ELR (cell line): ENCODE measurements around the gene PTX4.

Source experiments
- DNase-seq: peaks from one replicate; pipeline ENCODE4 v3.0.0-alpha.2; 2015; ENCODE audit warnings: low read depth

The PTX4 gene

DNA sequence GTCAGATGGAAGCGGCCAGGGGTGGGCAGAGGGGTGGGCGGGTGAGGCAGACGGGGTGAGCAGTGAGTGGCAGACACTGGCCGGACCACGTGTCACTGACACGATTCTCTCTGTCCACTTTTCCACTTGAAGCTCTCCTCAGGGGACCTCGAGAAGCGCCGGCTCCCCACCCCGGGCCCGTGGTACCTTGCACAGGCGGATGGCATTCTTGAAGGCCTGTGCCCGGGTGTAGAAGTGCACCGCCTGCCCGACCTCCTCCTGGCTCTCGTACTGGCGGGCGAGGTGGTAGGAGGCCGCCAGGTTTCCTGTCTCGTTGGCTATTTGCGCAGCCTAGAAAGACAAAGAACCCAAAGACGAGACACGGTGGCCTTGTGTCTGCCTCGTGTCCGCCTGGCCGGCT is 35.6 kb upstream of the PTX4 start:
- DNase-seq: no peak

DNA sequence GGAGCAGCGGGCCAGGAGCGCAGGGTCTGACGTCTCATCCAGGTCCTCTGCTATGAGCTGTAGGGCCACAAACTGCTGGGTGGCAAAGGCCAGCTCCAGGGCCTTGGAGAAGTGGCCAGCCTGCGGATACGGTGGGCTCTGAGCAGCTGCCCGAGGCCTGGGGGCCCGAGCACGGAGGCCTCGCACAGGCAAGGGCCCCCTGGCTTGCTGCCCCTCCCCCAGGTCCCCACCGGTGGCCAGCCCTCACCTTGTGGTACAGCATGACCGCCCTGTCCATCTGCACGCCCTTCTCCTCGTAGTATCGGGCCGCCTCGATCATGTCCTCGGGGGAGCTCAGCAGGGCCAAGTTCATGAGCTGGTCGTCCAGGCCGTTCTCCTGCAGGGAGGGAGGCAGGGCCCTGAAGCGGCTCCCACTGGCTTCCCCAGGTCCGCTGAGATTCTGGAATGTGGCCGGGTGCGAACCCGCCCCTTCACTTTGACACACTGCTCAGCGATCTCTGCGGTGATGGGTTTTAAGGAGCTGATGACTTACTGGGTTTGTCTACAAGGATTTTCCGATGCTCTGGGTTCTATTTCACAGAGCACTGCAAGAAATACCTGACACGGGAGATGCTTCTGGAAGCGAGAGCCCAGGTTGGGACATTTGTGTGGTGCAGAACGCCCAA is 35.0 kb upstream of the PTX4 start:
- DNase-seq: no peak

DNA sequence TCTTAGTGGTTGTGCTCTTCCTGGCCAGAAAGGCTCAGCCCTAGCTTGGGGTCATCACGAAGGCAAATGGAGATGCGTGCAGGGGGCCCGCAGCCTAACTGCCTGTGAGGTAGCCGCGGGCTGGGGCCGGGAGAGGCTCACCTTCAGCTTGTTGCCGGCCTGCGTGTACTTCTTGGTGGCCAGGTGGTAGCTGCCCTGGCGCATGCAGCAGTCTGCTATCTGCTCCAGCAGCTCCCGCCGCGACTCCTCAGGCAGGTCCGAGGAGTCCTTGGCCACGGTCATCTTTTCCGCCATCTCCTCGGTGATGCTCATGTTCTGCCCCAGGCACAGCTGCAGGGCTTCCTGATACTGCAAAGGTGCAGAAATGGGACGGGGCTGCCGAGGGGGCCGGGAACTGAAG is 31.7 kb upstream of the PTX4 start:
- DNase-seq: no peak

DNA sequence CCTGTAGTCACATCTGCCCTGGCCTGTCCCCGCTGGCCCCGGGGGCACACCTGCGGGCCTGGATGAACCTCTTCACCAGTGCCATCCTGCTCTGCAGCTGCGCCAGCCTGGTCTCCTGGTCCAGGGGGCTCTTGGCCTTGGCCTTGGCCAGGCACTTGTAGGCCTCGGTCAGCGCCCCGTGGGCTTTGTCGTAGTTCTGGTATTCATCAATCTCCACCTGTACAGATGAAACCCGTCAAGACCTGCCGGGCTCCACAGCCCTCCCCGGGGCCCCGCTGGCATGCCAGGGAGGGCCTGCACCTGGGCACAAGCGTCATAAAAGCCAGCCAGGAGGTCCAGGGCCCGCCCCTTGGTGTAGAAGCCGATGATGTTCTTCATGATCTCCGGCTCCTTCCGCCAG is 31.1 kb upstream of the PTX4 start:
- no peak for DNase-seq

DNA sequence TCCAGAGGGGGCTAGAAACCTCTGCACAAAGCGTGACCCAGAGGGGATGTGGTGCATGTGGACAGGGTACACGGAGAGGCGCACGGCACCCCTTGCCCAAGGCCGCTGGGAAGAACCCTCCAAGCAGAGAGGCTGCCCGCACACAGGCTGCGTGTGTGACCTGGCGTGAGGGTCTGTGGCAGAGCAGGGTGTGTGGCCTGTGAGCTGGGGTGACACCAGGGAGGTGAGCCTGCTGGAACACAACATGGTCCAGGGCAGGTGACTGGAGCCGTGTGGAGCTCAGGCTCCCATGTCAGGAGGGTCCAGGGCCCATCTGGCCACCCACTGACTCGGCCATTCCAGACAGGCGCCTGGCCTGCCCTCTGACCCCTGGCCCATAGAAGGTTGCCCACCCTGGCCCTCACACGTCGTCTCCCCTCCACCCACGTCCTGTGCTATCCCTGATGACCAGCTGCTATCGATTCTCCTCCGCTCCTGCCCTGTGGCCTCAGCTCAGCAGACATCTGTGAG is 29.9 kb upstream of the PTX4 start:
- DNase-seq: no peak

DNA sequence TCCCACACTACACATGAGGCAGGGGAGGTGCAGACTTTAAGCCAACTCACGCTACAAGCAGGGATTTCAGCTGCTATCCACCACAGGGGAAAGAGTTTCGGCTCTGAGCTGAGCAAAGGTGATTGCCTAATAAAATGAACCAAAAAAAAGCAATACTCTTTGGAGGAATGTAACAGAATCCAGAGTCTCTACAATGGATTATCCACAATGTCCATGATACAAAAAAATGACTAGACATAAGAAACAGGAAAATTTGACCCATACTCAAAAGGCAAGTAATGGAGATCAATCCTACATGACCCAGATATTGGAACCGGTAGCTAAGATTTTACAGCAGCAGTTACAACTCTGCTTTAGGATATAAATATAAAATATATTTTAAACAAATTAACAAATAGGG is 25.8 kb upstream of the PTX4 start:
- DNase-seq: no peak

DNA sequence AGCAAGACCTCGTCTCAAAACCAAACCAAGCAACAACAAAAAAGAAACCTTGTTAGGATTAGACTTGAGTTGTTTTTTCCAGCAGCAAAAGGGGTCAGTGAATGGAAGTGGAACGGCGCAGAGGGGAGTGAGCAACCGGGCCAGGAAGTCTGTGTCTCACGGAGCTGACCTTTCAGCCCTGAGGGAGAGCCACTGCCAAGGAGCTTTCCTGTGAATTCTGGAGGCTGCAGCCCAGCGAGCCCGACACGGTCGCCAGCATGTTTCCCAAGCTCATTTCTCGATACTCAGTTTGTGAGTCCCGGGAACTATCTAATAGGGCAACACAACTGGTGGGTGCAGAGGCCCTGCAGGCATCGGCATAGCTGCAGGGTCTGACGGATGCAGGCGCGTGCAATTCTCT is 24.0 kb upstream of the PTX4 start:
- no peak for DNase-seq

DNA sequence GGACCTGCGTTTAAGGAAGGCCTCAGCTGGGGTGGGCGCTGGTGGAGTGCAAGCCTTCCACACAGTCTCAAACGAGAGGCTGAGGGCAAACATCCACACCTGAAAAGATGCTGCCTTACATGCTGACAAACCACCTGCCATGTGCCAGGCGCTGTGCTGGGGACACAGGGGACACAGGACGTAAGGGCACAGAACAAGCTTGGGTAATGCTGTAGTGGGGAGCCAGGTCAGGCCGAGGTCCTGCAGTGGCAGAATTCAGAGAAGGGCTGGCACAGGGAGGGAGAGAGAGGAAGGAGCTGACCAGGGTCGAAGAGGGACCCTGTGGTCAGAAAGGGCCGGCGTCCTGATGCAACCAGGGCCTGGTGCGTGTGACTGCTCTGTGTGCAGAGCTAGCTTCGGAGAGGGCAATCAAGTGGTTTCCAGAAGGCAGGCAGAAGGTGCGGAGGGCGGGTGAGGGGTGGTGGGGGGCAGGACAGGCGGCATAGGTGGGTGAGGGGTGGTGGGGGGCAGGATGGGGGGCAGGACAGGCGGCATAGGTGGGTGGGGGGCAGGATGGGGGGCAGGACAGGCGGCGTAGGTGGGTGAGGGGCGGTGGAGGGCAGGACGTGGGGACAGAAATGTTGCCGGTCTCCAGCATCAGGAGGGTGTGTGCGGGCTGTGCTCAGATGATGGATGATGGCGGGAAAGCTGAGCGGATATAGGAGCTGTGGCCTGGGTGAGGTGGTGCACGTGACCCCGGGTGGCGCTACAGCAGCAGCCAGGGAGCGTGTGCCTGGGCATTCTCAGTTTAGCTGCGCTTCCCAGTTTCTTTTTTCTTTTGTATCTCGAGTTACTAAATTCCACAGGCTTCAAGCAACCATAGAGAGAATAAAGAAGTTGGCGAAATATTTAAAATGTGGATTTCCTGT is 23.2 kb upstream of the PTX4 start:
- DNase-seq: no peak

DNA sequence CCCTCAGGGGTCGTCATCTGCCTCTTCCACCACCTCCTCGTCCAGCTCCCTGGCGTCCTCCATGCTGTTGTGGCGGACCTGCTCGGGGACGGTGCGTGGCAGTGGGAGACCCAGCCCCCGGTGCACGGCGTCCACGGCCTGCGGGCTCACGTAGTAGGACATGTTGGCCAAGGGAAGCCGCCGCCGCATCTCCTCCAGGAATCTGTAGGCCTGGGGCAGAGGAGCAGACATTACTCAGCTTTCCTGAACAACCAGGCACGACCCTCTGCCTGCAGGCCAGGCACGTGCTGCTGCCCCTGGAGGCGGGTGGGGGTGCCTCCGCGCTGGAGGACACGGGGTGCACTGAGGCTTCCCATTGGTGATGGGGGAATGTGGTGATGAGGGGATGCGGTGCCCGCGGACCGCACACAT is 22.2 kb upstream of the PTX4 start:
- DNase-seq: no peak

DNA sequence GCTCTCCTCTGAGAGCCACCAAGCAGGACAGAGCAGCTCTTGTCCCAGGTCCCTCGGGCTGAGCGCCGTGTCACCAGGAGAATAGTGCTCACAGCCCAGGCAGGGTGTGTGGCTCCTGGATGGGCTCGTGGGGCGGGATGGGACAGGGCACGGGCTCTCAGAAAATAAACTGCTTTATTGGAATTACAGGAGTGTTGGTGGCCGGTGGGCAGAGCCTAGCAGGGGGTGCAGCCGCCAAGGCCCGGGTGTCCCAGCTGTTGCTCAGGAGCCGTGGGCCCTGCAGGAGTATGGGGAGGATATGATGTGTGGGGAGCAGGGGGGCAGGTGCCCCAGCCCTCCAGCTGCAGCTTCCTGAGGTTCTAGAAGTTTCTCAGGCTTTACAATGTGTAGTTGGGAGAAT is 21.5 kb upstream of the PTX4 start:
- DNase-seq: no peak

DNA sequence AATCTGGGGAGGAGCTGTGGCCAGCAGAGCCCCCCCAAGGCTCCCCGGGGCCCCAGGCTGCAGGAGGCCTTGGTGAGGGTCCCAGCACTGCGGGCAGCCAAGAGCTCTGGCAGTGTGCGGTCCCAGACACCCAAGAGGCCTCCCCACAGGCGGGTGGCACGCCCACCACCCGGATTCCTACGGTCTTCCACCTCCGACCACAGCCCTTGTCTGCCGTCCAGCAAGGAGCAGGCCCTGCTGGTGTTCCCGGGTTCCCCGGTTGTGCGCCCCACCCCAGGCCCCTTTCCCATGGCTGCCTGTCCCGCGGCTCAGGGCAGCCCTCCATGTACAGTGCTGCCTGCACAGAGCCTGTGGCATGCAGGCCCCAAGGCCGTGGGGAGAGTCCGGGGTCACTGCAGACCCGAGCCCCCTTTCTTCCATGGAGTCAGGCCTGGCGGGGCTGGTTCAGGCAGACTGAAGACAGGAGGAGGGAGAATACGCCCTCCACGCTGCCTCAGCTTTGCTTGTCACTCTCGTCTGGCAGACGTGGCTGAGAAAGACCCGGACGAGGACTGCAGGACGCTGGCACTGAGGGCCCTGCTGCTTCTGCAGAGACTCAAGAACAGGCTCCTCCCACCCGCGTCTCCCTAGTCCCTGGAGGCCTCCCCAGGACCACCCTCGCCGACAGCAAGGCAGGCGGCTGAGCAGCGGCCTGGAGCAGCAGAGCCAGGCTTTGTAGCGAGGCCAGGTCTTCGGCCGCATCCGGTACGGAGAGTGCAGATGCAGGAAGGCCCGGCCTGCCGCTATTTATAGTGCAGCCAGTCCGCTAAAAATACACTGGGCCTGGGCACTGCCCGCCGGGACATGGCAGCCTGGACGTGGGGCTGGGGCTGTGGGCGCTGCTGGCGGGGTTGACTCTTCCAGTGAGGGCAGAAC is 20.8 kb upstream of the PTX4 start:
- no peak for DNase-seq

DNA sequence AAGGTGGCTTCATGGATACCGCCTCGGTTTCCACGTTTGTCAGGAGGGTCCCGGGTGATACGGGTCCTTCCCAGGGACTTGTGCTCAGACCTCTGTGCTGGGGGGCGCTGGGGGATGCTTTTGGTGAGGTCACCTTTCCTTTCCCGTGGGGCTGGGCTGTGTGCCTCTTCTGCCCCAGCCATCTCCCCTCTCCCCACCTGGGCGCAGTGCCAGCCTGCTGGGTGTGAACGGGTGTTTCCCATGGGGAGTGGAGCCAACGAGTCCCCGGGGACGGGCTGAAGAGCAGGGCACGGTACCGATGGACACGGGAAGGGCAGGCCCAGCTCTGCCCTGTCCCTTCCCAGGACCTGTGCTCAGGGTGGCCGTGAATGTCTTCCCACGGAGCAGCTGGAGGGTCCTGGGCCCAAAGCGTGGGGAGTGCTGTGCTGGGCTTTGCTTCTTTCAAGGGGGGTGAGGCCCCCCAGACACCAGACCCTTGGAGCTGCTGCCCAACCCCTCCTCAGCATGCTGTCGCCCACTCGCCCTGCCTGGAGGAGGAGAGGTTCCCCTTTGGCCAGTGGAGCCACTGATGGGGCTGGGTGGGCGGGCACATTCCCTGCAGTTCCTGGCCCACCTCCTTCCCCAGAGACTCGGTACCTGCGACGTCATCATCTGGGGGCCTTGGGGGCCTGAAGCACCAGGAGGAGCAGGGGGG is 19.9 kb upstream of the PTX4 start:
- DNase-seq: no peak

DNA sequence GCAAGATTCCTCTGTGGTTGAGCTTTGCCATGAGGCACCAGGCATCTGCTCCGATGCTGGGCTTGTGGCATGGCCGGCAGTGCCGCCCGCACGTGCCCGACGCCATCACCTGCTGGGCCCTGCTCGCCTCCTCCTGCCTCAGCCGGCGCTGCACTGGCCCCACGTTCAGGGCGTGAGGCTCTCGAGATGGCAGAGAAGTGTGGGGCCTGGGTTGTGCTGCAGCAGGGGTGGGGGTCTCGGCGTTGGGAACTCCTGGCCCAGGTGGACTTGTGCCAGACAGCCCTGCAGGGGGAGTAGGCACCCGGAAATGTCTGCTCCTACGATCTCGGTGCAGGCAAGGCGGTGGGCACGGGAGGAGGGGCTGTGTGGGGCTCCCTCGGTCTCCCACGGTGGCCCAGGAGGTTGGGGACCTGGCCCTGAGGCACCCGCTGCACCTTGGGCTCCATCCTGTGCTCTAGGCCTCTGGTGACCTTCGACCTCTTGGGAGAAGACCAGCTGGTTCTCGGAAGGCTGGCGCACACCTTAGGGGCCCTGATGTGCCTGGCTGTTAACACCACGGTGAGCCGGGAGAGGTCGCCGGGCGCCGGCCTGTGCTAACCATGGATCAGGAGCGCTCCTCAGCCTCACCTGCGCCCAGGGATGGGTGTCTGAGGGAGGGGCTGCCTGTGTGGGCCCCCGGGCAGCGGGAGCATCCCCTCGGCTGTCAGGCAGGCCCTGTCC is 17.9 kb upstream of the PTX4 start:
- DNase-seq: no peak

DNA sequence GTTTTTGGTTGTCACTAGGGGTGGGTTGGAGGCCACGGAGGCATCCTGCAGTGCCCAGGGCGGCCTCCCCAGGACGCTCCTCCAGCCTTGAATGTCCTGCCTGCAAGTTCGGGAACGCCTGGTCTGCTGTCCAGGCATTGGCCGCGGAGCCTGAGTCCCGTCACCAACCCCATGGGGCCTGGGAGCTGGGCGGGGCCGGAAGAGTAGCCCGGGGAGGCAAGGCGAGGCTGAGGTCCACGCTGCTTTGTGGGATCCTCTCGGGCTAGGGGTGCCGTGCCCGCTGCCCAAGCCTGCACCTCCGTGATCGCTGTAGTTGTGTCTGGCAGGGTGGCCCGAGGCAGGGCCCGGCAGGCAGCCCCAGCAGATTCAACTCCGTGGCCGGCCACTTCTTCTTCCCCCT is 17.2 kb upstream of the PTX4 start:
- no peak for DNase-seq

DNA sequence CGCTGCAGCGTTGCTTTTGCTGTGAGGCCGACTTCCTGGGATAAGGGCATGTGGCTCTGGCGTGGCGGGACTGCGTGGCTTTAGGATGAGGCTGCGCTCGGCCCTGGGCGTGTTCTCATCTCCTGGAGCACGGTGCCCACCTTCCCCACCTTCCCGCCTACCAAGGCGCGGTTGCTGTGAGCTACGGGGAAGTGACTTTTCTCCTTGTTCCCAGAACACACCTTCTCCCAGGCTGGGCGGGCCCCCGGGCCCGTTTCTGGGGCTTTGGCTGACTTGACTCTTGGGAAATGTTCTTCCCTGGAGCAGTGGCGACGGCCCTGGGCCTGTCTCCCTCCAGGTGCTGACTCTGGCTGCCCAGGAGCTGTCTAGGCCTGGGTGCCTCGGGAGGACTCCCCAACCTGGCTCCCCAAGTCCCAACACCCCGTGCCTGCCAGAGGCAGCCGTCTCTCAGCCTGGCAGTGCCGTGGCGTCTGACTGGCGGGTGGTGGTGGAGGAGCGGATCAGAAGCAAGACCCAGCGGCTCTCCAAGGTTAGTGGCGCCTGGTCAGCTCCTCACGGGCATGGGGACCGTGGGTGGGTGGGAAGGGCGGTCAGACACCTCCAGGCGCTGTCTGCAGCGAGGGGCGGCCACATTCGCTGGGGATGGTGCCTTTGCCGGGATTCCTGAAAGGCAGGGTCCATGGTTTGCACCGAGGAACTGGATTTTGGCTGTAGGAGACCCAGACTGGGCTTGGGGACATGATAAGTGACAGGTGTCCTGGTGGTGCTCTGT is 16.5 kb upstream of the PTX4 start:
- no peak for DNase-seq

DNA sequence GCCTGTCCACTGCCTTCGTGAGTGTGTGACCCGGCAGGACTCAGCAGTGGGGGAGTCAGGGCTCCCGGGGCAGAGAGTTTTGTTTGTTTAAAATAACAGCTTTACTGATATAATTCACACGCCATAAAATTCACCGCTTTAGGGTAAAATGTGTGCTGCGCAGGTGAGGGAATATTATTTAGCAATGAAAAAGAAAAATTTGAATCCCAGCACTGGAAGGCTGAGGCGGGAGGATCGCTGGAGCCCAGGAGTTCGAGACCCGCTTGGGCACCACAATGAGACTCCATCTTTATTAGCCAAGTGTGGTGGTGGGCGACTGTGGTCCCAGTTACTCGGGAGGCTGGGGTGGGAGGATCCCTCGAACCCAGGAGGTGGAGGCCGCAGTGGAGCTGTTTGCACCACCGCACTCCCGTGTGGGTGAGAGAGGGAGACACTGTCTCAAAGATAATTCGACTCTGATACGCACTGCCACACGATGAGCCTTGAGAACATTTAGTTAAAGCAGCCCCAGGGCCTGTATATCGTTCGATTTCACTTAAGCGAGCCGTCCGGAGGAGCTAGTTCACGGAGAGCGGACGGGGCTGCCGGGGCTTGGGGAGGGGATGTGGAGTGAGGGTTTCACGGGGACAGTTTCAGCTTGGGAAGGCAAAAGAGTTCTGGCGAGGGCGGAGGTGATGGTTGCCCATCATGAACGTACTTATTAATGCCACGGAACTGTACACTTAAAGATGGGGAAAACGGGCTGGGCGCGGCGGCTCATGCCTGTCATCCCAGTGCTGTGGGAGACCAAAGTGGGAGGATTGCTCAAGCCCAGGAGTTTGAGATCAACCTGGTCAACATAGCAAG is 14.6 kb upstream of the PTX4 start:
- DNase-seq: no peak

DNA sequence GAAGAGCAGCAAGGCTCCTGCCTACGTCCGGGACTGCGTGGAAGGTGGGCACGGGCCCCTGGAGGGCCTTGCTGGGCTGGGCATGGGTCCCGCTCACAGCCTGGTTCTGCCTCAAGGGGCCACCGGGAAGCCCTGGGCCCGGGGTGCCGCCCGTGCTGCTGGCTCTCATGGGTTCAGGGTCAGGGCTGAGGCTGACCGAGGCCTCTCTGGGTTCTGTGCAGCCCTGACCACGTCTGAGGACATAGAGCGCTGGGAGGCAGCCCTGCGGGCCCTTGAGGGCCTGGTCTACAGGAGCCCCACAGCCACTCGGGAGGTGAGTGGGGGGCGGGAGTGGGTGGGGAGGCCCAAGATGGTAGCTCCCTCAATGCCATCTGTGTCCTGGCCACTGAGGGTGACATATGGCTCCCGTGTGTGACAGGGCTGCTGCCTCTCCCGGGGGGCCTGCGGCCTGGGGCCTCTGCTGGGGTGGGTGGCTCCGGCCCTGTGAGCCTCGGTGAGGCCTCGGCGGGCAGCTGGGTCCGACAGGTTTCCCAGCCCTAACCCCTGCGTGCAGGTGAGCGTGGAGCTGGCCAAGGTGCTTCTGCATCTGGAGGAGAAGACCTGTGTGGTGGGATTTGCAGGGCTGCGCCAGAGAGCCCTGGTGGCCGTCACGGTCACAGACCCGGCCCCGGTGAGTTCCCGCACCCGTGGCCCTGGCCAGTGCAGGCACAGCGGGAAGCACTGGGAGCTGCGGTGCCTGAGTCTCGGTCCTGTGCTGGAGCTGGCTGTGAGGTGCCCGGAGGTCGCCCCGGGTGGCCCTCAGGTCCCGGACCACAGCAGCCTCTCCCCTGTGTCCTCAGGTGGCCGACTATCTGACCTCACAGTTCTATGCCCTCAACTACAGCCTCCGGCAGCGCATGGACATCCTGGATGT is 13.6 kb upstream of the PTX4 start:
- no peak for DNase-seq

DNA sequence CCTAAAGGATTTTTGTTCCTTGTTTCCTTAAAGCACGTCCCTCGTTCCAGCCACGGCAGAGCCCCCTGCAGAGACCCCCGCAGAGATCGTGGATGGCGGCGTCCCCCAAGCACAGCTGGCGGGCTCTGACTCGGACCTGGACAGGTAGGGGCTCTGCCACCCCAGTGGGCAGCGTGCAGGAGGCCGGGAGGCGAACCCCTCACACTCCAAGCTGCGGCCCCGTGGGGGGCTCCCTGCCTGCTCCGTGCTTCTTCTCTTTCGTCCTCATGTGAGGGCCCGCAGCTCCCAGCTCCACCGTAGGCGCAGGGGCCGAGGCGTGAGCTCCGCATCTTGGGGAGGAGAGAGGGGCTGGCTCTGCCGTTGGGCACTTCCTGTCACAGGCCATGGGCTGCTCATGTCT is 12.9 kb upstream of the PTX4 start:
- no peak for DNase-seq
